ENCODE data around the gene TBCCD1.

GRCh38 chr3:186536883-186537844 is 30.0 kb downstream of the TBCCD1 start:
- TF ChIP-seq, protein P1, sequence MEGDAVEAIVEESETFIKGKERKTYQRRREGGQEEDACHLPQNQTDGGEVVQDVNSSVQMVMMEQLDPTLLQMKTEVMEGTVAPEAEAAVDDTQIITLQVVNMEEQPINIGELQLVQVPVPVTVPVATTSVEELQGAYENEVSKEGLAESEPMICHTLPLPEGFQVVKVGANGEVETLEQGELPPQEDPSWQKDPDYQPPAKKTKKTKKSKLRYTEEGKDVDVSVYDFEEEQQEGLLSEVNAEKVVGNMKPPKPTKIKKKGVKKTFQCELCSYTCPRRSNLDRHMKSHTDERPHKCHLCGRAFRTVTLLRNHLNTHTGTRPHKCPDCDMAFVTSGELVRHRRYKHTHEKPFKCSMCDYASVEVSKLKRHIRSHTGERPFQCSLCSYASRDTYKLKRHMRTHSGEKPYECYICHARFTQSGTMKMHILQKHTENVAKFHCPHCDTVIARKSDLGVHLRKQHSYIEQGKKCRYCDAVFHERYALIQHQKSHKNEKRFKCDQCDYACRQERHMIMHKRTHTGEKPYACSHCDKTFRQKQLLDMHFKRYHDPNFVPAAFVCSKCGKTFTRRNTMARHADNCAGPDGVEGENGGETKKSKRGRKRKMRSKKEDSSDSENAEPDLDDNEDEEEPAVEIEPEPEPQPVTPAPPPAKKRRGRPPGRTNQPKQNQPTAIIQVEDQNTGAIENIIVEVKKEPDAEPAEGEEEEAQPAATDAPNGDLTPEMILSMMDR (conservative IDR thresholded peaks at IDR 0.05; ENCODE audit: low read depth, low read length), result no peak
- no peak for TF ChIP-seq POLR2A (IDR thresholded peaks at IDR 0.05; ENCODE audit: low read depth, low read length)

Measured in IMR-90 (cell line).